Mesodermal cell (in vitro differentiated cells): ENCODE results near the gene TMEM231.
"Not testable (repeated sequence)": the region's sequence is repeated elsewhere in the genome, so short reads cannot be mapped to it uniquely, and the experiment has no call there.

ENCODE experiments used
- H3K27ac ChIP-seq: 2 replicates; pipeline ENCODE4 v1.7.0; 2013; ENCODE audit warnings: mild to moderate bottlenecking, low read depth, low read length, moderate library complexity; ENCODE audit not compliant: severe bottlenecking
- H3K36me3 ChIP-seq: 2 replicates; pipeline ENCODE4 v1.7.1; 2013; ENCODE audit warnings: mild to moderate bottlenecking, low read length, moderate library complexity; ENCODE audit not compliant: control insufficient read depth, insufficient read depth
- H3K4me1 ChIP-seq: one replicate; pipeline ENCODE4 v1.7.1; 2013; ENCODE audit warnings: mild to moderate bottlenecking, low read length; ENCODE audit not compliant: insufficient read depth, control insufficient read depth, poor library complexity, severe bottlenecking
- H3K4me3 ChIP-seq: 2 replicates; pipeline ENCODE4 v1.7.0; 2013; ENCODE audit warnings: low read length, control low read depth, mild to moderate bottlenecking; ENCODE audit not compliant: insufficient read depth, poor library complexity, severe bottlenecking; ENCODE audit errors: extremely low read depth
- H3K9me3 ChIP-seq: 2 replicates; pipeline ENCODE4 v1.7.1; 2013; ENCODE audit warnings: mild to moderate bottlenecking, low read length, moderate library complexity; ENCODE audit not compliant: control insufficient read depth
- WGBS, 2 experiments: methylation state at CpG; one replicate each; pipeline ENCODE4 v1.1.5; 2013; ENCODE audit warnings: missing lambda C conversion rate in 2 of 2; ENCODE audit not compliant: insufficient coverage in 2 of 2; 5-methylcytosine and 5-hydroxymethylcytosine counted together

TMEM231 gene

GRCh38 chr16:75566040-75566757 is 10.1 kb upstream of the TMEM231 start, which contains the start of gene GABARAPL2:
Gene GABARAPL2, plus strand, starts transcription at chr16:75566379. Its CDS starts 108 bp downstream, at chr16:75566487.
- Histone ChIP-seq H3K27ac (peak within 1 kb of the TSS; percentile 36), H3K4me3 (peak within 1 kb of the TSS; percentile 95), H3K36me3 (peaks cover 40% of the 10 kb centered on the region), H3K4me1 (peaks cover 15% of the 10 kb centered on the region), H3K9me3 (no peaks in the 10 kb centered on the region)
- 0 to 1% methylated on average over 52 to 60 of the region's 69 CpGs for WGBS, 2 experiments

GRCh38 chr16:75565640-75566039 is 9.6 kb upstream of the TMEM231 start:
- Histone ChIP-seq H3K36me3 (peaks cover 35% of the 10 kb centered on the region), H3K9me3 (no peaks in the 10 kb centered on the region), H3K4me3 (peak overlapping the region; percentile 95), H3K27ac (no peak overlapping the region), H3K4me1 (peaks cover 15% of the 10 kb centered on the region)
- WGBS, 2 experiments = 3 to 35% methylated on average over 6 to 13 of the region's 15 CpGs

GRCh38 chr16:75559564-75560372 is 3.7 kb upstream of the TMEM231 start:
- WGBS, 2 experiments = 68 to 72% methylated on average over 5 to 7 of the region's 10 CpGs
- Histone ChIP-seq H3K36me3 (no peaks in the 10 kb centered on the region), H3K27ac (peak overlapping the region; percentile 26), H3K4me1 (peaks cover 4% of the 10 kb centered on the region), H3K9me3 (no peaks in the 10 kb centered on the region), H3K4me3 (no peak overlapping the region)

GRCh38 chr16:75558846-75559401 is 2.9 kb upstream of the TMEM231 start:
- H3K27ac ChIP-seq = no peak overlapping the region
- H3K4me1 ChIP-seq = peaks cover 4% of the 10 kb centered on the region
- 83 to 89% methylated on average over 2 of the region's 2 CpGs for WGBS, 2 experiments
- H3K4me3 ChIP-seq = no peak overlapping the region
- H3K9me3 ChIP-seq = no peaks in the 10 kb centered on the region
- H3K36me3 ChIP-seq = no peaks in the 10 kb centered on the region

GRCh38 chr16:75556431-75556950 is 439 bp upstream of the TMEM231 start:
- 51 to 63% methylated on average over 9 to 10 of the region's 16 CpGs for WGBS, 2 experiments
- Histone ChIP-seq H3K27ac (peak overlapping the region; percentile 18), H3K36me3 (no peaks in the 10 kb centered on the region), H3K4me3 (peak overlapping the region; percentile 78), H3K9me3 (no peaks in the 10 kb centered on the region), H3K4me1 (peaks cover 4% of the 10 kb centered on the region)

- Histone ChIP-seq H3K4me1 (peaks cover 4% of the 10 kb centered on the region), H3K4me3 (peak overlapping the region; percentile 78), H3K27ac (peak overlapping the region; percentile 62), H3K36me3 (no peaks in the 10 kb centered on the region), H3K9me3 (no peaks in the 10 kb centered on the region)
- WGBS, 2 experiments = 0% methylated on average over 18 to 25 of the region's 26 CpGs
Observed at GRCh38 chr16:75555213-75555706, 792 bp downstream of the TMEM231 start.

GRCh38 chr16:75552951-75553350 is 3.1 kb downstream of the TMEM231 start:
- 100% methylated on average over 1 of the region's 2 CpGs for WGBS, 2 experiments
- Histone ChIP-seq H3K4me1 (no peaks in the 10 kb centered on the region), H3K36me3 (no peaks in the 10 kb centered on the region), H3K27ac (no peak overlapping the region), H3K4me3 (no peak overlapping the region), H3K9me3 (no peaks in the 10 kb centered on the region)

- Histone ChIP-seq H3K27ac (no peak overlapping the region), H3K36me3 (no peaks in the 10 kb centered on the region)
- 78 to 81% methylated on average over 5 of the region's 7 CpGs for WGBS, 2 experiments
Observed at GRCh38 chr16:75550211-75550662, 5.8 kb downstream of the TMEM231 start.

GRCh38 chr16:75548456-75548855 is 7.6 kb downstream of the TMEM231 start:
- H3K9me3 ChIP-seq, H3K4me3 ChIP-seq, H3K36me3 ChIP-seq, H3K4me1 ChIP-seq, H3K27ac ChIP-seq: not testable (repeated sequence)
- WGBS, 2 experiments = 93 to 100% methylated on average over 2 to 5 of the region's 9 CpGs

More at GRCh38 chr16:75550211-75550662, 5.8 kb downstream of the TMEM231 start:
- Histone ChIP-seq H3K4me1 (no peaks in the 10 kb centered on the region), H3K9me3 (no peaks in the 10 kb centered on the region), H3K4me3 (no peak overlapping the region)

- no peaks in the 10 kb centered on the region for H3K9me3 ChIP-seq
- WGBS, 2 experiments = 93 to 98% methylated on average over 7 of the region's 7 CpGs
- no peak overlapping the region for H3K27ac ChIP-seq
- no peak overlapping the region for H3K4me3 ChIP-seq
- no peaks in the 10 kb centered on the region for H3K4me1 ChIP-seq
- peaks cover 9% of the 10 kb centered on the region for H3K36me3 ChIP-seq
Observed at GRCh38 chr16:75546293-75546692, 9.8 kb downstream of the TMEM231 start.
